HG02798 (cell line): ENCODE data around the gene GOLT1A.

ENCODE experiments used
- ATAC-seq: cut with Tn5 transposase; IDR thresholded peaks from one replicate; pipeline ENCODE4 v1.9.1; 2021; ENCODE audit warnings: mild to moderate bottlenecking; ENCODE audit not compliant: unreplicated experiment, poor library complexity

Gene GOLT1A, protein sequence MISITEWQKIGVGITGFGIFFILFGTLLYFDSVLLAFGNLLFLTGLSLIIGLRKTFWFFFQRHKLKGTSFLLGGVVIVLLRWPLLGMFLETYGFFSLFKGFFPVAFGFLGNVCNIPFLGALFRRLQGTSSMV

DNA sequence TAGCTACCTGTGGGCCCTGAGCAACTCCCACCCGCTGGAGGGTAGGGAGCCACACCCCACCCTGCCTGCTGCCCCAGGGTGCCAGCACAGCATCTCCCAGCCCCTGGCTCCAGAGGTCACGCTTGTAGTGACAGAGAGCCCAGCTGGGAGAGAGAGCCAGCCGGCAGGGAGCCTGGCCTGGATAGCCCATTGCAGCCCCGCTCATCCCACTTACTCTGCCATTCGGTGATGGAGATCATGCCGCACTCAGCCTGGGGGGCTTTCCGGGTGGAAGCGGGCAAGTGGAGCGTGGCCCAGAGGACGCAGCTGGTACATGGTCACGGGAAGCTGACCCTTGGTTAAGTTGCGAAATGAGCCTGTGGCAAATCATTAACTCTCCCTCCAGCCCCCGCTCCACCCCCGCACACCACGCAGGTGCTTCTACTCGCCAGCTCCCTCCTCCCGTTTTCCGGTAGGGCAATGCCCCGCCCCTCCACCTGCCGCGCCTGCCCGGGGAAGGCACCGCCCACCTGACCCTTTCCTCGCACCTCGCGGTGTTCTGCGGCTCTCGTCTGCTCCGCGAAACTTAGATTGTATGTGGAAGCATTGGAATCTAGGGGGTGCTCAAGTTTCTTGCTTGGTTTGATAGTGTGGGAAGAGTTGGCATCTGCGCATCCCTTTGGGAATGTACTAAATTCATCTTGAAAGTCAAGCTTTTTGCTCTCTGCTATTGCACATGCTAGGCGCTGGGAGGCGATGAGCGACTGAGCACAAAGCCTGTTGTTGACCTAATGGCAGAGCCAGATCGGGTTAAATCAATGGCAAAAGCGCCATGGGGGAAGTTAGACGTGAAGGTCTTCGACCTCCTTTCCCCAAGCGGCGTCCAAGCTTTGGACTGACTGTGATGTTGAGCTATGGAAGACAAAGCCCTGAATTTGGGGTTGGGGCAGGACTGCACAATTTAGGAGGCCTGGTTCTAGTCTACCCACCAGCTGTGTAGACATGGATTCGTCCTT, at the start of gene GOLT1A:
GOLT1A (minus strand) TSS at position 321 of the 995 bp plus-strand sequence; CDS start at position 239, 82 bp downstream.
- ATAC-seq = no peak

DNA sequence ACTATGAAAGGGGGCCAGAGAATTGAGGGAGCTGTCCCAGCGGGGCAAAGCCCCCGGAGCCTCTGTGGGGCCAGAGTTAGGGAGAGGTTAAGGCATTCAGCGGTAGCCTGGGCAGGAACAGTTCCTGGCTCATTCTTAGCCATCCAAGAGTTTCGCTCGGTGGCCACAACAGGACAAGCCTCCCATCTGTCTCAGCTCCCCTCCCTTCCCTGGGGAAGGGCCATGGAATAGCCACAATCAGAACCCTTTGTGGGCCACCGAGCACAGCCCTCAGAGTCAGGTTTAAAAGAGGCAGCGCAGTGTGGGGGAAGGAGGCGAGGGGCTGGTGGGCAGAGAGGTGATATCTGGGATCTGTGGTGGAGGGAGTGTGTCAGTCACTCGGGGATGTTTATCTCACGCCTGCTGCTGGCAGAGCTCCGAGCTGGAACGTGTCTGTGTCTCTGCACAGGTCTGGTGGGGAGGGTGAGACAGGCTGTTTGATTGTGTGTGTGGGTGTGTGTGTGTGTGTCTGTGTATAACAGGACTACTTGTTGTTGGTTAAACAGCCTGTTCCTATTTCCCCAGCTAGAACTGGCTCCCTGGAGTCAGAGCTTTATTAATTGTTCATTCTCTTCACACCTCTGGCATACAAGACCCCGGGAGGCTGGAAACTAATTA, 49.6 kb upstream of the GOLT1A start:
- no peak for ATAC-seq

DNA sequence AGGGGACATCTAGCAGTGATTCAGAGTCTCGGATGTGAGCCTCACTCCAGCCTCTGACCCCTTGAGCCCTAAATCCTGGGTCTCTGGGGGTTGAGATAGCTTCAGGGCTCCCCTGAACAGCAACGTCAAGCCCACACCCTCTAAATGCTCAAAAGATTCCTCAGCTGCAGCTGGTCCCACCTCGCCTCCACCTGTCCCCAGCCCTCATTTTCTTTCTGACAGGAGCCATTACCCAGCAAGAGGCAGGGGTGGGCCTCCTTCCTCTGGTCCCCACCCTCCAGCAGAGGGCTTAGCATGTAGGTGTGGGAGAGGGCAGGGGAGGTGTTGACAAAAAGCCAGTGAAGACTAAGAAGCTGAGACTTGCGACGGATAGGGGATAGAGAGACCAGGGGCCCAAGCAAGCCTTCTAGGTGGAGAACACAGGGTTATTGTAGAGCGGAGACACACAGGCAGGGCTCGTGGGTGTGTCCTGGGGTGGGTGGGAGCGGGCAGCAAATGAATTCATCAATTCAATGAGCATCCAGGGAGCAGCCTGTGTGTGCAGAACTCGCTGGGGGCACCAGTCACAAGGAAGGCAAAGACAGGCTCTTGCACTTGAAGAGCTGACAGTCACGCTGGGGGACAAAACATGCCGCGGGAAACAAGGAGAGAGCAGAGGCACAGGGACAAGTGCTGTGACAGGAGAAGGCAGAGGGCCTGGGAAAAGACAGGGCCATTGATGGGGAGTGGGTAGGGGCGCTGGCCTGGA, 48.9 kb upstream of the GOLT1A start:
- ATAC-seq = no peak

DNA sequence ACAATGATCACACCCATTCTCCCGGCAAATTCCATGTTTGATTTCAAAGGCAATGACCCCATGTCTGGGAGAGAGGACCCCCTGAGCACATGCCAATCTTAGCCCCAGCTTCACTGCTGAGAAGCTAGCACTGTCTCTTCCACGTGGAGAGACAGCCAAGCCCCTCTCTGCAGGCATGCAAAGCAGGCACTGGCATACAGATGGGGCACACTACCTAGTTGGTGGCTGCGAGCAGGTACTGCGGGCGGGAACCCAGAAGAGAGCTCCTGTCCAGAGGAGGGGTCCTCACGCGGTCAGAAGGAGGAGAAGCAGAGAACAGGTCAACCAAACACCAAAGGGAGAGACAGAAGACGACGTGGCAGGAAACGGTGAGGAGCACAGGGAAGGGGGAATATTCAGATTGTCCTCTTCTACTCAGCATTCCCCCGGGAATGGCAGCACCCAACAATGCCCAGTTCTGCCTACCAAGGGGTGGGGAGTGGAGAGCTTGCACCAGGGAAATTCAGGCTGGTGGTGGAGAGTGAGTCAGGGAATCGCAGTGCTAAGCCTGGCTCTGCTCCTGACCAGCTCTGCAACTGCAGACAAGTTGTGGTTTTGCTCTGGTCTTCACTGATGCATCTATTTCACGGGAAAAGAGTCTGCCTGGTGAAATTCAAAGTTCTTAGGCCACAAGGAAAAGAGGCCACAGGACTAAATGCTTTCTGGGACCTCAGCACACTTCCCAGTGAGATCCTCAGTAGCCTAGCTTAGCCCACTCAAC, 48.1 kb upstream of the GOLT1A start:
- ATAC-seq = no peak

DNA sequence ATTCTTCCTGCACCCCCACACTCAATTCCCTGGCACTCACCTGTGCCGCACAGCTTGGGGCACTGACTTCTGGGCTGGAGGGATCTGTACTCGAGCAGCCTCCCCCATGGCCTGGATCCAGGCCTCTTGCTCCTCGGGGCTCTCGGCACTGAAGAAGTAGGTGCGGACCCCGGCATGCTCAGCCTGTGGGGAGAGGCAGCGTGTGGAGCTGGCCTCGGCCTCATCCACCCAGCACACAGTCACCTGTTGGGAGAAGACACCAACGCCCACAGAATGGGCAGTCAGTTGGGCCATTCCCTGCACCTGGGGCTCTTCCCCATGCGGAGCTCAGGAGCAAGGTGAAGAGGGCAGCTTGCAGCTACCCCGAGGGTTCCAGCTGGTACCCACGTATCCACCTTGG, 47.5 kb upstream of the GOLT1A start:
- no peak for ATAC-seq

DNA sequence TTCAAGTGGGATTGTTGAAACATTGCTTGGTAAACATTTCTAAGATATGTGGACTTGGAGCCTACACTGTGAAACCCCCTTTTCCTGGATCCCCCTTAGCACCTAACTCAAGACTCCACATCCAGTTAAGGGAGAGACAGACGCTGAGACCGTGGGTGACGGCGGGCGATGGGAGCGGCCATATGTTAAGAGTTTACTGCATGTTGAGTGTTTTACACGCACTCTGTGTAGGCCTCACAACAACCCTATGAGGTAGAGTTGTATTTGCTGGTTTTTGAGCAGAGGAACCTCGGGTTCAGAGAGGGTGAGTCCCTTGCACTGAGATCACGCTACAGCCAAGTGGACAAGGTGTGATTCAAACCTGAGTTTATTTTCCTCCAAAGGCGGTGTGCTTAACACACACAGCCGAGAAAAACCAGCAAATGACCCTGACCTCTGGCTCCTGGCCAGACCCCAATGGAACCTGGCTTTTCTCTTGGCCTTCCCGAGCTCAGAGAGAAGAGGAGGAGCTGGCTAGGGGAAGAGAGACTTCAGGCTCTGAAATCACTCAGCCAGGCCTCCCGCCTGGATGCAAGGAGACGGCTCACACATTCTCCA, 46.9 kb upstream of the GOLT1A start:
- ATAC-seq = no peak

DNA sequence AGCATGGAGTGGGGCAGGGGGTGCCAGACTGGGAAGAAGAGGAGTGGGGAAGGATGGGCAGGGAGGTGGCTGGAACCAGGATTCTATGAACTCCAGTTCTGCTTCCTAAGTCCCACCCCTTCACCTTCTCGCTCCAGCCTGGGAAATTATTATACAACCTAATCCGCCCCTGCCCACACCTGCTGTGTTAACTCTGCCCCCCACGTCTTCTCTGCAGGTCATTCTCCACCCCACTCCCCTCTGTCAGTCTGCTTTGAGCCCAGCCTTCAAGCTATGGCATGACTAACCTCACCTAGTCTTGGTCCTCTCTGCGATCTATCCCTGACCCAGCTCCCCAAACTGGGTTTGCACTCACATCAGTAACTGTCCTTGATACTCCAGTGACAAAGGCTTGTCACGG, 46.0 kb upstream of the GOLT1A start:
- ATAC-seq = no peak

DNA sequence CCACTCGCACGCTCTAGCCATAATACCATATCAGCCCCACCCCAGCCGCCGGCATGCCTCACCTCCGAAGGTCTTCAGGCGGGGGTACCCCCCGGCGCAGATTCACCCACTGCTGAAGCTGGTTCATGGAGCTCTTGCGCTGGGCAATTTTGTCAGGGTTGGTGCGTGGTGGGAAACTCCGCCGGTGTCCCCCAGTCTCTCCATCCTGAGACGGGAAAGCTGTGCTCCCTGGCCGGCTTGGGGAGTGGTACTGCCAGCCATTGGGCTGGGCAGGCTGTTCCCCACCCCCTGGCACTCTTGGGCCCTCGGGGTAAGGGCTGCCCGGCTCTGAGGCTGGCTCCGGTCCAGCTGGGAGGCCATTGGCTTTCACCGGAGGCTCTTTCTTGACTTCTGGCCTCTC, 45.4 kb upstream of the GOLT1A start:
- ATAC-seq = no peak

DNA sequence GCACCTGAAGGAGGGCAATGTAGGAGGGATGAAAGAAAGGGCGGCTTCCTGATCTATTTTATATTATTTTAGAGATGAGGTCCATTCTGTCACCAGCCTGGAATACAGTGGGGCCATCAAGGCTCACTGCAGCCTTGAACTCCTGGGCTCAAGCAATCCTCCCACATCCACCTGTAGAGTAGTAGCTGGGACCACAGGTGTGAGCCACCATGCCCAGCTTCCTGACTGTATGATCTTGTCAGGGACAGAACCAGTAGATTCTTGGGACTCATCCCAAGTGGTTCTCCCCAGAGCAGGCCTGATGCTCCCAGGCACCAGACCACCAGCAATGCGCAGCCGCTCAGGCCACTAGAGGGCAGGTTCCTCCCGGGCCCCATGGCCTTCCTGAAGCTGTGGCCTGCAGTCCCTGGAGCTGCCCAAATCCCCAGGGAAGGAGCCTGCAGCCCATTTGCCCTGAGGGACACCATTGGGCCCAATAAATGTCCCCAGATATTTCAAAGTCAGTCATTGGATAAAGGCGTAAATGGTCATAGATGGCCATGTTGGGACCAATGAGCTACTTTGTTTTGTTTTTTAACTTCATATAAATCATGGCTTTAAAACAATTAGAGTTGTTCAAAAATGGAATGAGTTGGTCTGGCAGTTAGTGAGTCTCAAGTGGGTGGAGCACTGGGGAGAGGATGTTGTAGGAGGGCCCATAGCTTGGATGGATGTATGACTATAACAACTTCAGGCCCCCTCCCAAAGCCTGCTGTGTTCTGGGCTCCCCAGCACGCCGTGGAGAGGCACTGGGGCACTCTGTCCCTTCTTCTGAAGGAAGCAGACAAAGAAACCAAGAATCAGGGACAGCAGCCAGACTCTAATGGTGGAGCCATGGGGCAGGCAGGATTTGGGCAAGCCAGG, 44.7 kb upstream of the GOLT1A start:
- no peak for ATAC-seq

DNA sequence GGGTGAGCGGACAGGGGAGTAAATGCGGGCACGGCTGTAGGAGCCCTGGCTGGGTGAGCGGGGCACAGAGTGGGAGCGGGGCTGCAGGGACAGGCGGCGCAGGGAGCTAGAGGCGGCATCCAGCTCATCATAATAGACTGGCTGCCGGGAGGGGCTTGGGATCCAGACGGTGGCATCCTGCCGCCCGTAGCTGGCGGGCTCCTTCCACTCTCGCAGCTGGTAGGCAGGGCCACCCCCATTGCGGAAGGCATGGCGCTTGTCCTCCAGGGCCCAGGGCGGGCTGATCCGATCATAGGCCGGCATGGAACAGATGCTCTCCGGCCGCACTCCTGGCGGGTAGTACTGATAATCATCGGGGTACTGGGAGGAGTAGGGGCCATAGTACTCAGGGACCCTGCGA, 43.7 kb upstream of the GOLT1A start:
- ATAC-seq = no peak

DNA sequence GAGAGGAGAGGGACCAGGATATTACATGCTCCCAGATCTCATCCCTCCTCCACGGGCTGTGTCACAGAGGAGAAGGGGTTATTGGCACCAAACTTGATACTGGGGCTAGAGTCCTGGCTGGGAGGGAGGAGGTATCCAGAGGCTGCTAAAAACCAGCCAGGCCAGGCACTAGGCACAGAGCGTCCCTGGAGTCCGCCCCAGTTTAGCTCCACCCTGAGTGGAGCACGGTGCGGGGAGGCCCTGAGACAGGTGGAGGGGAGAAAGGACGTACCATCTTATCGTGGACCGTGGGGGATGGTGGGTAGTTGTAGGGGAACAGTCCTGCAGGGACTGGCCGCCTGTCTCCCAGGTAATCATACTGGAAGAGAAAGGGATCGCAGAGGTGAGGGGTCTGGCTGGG, 42.7 kb upstream of the GOLT1A start:
- no peak for ATAC-seq

DNA sequence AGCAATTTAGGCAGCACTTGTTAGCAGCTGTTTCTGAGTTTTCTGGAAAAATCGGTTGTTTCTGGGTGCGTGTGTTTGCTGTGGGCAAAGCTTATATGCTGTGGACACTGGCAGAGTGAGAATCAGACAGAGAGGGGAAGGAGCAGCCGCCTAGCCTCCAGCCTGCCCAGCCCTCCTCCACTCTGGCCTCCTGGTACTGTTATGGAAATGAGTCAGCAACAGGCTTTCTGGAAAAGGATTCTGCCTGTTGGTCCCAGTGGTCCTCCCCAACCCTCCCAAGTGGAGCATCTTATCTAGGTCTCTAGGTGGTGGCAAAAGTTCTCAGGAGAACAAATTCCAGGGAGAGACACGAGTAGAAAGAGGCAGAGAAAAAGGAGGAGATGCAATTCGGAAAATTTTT, 42.2 kb upstream of the GOLT1A start:
- no peak for ATAC-seq

DNA sequence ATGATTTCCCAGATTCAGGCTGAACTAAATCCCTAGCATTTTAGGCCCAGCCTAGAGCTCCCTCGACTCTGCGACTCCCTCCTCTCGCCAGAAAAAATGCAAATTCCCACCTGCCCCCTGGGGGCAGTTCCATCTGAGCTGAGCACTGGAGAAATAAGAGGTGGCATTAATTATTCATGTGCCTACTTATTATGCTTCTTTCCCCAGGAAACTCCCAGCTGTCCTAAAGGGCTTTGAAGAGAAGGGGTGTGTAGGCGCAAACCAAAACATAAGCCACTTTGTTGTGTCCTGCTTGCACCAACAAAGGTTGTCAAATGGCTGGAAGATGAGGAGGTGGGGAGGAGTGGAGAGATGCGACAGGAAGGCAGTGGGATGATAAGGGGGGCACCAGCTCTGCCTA, 41.4 kb upstream of the GOLT1A start:
- no peak for ATAC-seq

DNA sequence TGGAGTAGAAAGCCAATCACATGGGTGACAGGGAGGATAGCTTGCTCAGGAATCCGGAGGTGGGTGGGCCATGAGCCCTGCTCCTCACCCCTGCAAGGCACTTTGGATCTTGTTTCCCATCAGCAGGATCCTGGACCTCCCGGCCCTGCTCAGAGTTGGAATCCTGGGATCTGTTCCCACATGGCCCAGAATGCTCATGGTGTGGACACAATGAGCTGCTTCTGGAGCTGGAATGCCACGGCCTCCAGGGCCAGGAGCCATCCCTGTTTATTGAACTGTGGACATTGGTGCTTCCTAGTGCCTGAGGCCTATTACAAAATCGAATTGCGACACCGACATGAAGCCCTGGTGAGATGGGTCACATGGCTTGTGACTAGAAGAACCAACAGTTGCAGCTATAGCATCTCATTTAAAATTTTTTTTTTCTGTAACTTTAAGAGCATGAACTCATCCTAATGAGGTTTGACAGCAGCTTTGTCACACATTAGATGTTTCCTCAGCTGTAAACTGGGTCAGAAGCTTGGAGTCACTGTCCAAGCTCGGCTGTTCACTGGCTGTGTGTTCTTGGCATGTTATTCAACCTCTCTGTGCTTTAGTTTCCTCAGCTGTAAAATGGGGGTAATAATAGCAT, 40.4 kb upstream of the GOLT1A start:
- no peak for ATAC-seq

DNA sequence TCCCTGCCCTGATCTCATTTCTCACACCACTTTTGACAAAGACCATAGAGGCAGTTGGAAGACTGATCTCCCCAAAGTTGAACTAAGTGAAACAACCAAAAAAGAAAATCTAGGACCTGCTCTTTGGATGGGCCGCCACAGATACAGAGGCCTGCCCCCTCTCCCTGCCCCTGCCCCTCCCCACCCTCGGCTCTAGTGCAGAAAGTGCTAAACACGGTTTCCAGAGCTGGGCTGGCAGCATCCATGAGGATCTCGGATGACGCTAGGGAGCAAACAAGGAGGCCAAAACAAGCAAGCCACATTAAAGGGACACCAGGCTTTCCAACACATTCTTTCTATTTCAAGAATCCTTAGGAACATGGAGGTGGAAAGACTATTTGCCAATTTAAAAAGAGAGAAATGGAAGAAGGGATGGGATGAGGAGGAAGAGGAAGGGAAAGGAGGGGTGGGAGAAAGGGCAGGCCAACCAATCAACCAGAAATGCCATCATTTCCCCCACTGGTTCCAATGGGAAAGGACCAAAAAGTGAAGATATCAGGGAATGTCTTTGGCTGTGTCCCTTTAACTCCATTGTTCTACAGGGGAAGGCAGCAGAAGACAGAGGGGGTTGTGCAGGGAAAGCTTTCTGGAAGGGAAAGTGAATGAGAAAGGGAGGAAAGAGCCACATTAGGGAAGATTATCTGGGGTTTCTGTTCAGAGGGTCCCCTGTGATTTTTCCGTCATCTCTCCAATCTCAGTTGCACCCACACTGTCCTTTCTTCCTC, 38.3 kb upstream of the GOLT1A start:
- no peak for ATAC-seq

DNA sequence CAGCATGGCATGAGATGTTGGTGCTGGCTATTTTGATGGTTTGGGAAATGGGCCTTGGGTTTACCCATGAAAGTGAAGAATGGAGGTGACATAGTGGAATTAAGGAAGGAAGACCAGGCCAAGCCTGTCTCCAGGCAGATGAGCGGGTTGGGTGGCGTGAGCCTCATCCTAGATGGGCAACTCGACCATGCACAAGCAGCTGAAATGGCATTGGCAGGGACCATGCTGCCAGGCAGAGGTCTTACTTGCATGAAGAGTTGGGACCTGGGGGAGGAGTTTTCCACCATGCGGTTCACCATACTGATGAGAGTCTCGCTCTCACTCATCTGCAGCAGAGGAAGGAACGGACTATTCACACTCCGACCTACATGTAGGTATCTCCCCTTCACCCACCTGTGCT, 37.5 kb upstream of the GOLT1A start:
- no peak for ATAC-seq

DNA sequence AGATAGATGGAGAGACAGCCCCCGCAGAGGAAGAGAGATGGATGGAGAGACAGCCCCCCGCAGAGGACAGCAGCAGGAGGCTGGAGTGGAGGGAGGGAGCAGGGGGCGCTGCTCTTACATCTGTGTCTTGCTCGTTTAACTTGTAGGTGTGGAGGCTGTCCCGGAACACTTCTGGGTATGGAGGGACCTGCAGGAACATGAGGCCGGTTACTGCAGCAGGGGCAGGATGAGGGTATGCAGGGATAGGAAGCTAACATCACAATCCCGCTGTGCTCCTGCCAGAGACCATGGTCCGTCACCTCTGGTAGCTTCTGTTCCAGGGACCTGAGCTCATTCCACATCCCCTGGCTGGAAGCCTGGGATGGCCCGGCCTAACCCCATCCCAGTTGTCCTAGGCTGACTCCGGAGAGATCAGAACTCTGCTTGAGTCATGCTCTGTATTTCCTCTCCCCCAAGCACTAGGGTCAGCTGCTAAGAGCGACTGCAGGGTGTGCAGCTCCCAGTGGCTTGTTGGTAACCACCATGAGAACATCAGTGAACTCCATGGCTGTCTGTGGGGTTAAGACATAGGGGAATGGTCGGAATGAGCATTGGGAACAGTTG, 36.7 kb upstream of the GOLT1A start:
- no peak for ATAC-seq
